Ovary (tissue), 3 donors: ENCODE data around the gene ROBO4.

Experiments
- EP300 ChIP-seq: sonication (generic); formaldehyde crosslinking; IDR thresholded peaks from one replicate; pipeline ENCODE4 v1.6.1; 2017; ENCODE audit warnings: antibody characterized with exemption
- POLR2A ChIP-seq: fragments of 450-650 bp; IDR thresholded peaks from one replicate; pipeline ENCODE4 v1.6.1; 2017; ENCODE audit warnings: antibody characterized with exemption, mild to moderate bottlenecking, moderate library complexity
- TF ChIP-seq, protein P1 (sequence below), 3 donors: fragments of 450-650 bp in 2 of 3; fragments of 200-600 bp in 1 of 3; IDR thresholded peaks; one replicate each; pipeline versions ENCODE4 v1.5.1 to v1.8.0; 2016 to 2022; ENCODE audit warnings: antibody characterized with exemption in 3 of 3, mild to moderate bottlenecking in 1 of 3
- donor health status: DM: no; HTN: no; CAD: no.

DNA sequence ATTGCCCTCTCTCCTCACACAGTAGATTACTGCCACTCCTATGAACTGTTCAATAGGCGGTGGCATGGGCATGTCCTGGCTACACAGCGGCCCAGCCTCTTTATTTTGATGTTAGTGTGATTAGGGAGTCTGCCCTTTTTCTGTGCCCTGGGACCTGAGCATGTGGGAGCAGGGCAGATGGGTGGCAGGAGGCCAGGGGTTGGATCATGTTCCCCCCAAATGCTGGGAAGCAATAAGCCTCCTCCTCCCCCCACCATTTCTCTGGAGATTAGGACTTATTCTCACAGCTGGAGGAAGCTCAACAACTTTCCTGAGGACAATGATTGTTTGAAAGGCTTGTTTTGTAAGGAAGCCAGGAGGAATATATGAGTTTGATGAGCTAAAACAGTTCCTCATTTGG is 22.2 kb upstream of the ROBO4 start:
- TF ChIP-seq, protein P1, sequence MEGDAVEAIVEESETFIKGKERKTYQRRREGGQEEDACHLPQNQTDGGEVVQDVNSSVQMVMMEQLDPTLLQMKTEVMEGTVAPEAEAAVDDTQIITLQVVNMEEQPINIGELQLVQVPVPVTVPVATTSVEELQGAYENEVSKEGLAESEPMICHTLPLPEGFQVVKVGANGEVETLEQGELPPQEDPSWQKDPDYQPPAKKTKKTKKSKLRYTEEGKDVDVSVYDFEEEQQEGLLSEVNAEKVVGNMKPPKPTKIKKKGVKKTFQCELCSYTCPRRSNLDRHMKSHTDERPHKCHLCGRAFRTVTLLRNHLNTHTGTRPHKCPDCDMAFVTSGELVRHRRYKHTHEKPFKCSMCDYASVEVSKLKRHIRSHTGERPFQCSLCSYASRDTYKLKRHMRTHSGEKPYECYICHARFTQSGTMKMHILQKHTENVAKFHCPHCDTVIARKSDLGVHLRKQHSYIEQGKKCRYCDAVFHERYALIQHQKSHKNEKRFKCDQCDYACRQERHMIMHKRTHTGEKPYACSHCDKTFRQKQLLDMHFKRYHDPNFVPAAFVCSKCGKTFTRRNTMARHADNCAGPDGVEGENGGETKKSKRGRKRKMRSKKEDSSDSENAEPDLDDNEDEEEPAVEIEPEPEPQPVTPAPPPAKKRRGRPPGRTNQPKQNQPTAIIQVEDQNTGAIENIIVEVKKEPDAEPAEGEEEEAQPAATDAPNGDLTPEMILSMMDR (IDR thresholded peaks at IDR 0.05) = no peak
- TF ChIP-seq EP300 = no peak
- no peak for TF ChIP-seq POLR2A
